AG09319 (cell line): ENCODE measurements around the gene ISG15.

ENCODE experiments used
- DNase-seq: peaks from one replicate; pipeline ENCODE4 v3.0.0-alpha.2; 2010; ENCODE audit warnings: low read depth; ENCODE audit errors: extremely low read depth
- TF ChIP-seq, protein P1 (sequence below): IDR thresholded peaks from 2 replicates; pipeline ENCODE4 v1.5.1; 2011; ENCODE audit warnings: low read depth, mild to moderate bottlenecking, inconsistent platforms, low read length, moderate library complexity

The ISG15 gene

DNA sequence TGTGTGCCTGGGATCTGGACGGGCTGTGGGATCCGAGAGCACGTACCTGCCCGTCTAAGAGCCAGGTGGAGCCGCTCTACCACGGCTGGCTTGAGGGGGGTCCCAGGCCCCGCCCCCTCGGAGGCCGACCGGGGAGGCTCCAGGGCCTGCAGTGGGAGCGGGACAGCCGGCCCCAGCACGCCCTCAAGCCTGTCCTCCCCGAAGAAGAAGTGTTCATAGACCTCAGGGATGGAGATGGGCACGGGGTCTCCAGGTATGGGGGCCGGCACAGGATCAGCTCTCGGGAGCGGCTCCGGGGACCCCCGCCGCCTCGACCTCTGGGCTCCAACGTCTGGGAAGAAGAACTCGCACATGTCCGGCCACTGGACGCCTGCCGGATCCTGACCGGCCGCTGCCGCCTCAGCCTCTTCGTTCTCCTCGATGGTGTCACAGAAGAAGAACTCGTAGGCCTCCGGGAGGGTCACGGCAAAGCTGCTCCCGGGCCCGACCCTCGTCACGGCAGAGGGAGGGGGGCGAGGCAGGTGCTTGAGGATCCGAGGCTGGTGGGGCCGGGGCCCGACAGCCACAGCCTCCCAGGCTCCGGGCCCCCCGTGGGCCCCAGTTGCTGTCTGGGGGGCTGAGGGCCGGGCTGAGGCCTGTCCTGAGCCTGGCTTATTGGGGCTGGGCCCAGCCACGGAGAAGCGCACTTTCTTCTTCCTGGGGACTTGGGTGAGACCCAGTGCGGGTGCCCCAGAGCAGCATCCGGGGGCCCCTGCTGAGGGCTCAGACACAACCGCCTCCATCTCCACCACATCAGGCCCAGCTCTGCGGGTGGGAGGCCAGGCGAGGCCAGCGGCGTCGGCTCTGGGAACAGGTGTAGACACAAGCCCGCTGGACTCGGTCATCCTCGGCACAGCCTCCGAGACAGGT is 34.2 kb upstream of the ISG15 start:
- TF ChIP-seq, protein P1, sequence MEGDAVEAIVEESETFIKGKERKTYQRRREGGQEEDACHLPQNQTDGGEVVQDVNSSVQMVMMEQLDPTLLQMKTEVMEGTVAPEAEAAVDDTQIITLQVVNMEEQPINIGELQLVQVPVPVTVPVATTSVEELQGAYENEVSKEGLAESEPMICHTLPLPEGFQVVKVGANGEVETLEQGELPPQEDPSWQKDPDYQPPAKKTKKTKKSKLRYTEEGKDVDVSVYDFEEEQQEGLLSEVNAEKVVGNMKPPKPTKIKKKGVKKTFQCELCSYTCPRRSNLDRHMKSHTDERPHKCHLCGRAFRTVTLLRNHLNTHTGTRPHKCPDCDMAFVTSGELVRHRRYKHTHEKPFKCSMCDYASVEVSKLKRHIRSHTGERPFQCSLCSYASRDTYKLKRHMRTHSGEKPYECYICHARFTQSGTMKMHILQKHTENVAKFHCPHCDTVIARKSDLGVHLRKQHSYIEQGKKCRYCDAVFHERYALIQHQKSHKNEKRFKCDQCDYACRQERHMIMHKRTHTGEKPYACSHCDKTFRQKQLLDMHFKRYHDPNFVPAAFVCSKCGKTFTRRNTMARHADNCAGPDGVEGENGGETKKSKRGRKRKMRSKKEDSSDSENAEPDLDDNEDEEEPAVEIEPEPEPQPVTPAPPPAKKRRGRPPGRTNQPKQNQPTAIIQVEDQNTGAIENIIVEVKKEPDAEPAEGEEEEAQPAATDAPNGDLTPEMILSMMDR = no peak

DNA sequence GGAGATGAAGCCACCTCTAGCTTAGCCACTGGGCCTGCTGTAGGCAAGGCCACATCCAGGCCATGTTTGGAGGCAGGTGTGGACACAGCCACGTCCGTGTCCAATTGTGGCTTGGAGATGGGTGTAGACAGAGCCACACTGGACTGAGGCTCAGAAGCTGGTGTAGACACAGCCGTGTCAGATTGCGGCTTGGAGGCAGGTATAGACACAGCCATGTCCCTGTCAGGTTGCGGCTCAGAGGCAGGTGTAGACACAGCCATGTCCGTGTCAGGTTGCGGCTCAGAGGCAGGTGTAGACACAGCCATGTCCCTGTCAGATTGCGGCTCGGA is 33.6 kb upstream of the ISG15 start:
- no peak for DNase-seq
- TF ChIP-seq, protein P1 = no peak

More for the DNA sequence above, 34.2 kb upstream of the ISG15 start:
- DNase-seq = no peak

DNA sequence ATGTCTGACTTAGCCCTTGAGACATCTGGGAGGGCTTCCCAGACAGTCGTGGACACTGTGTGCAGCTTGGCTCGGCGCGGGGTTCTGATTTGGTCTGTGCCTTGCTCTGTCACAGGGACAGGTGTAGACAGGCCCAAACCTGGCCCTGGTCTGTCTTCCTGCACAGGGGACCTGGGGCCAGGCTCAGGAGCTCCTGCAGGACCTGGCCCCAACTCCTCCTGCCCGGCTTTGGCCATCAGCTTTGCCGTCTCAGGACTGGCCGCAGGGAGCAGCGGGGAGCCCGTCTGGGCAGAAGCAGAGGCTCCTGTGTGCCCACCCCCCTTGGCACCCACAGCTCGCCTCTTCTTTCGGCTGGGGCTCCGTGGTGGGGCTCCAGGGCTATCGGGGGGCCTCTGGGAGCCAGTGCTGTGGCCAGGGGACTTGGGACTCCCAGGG is 33.1 kb upstream of the ISG15 start:
- DNase-seq = no peak
- TF ChIP-seq, protein P1 = no peak

DNA sequence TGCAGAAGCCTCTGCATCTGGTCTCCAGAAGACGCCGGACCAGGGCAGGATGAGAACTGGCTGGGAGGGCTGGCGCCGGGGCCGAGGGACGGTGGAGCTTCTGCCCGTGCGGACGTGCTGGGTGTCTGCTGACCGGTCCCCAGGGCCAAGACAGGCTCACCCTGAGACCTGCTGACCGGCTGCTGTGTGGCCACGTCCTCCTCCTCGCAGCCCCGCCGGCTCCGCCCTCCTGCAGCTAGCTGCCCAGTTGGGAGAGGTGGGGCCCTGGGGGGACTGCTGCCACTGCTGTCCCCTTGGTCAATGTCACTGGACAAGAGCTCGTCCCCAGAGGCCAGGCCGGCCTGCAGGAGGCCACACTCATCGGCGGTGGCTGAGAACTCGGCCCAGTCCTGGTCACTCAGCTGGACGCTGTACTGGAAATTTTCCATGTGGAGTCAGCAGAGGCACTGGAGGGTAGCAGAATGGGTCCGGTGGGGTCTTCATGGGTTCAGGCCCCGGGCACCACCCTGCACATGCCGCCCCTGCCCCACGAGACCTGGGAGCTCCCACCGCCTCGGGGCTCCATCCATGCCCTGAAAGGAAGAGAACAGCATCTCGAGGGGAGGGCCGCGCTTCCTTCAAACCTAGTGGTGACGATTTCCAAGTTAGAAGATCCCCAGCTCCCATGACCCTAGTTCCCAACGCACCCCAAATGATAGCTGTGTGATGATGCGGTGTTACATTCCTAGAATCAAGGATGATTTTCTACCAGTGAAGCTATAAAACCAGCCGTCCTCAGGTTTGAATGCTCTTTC is 32.5 kb upstream of the ISG15 start:
- TF ChIP-seq, protein P1 = no peak
- no peak for DNase-seq

DNA sequence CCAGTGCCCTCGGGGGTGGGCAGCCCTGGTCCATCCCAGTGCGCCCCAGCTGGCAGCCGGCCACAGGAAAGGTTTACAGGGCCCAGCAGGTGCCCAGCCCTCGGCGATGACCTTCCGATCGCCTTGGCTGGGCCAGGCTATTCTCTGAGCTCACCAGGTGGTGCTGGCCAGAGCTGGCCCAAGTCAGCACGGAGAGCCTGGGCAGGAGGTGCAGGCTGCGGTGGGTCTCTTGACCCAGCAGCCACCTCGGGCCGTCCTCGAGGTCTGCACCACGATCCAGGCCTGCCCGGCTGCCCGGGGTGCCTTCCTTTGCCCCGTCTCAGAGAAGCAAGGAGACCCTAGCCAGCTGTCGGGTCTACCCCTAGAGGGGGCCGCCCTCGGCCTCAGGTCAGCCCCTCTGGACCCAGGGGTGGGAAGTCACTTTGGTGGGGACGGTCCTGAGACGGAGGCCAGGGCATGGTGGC is 31.8 kb upstream of the ISG15 start:
- DNase-seq = no peak
- TF ChIP-seq, protein P1 = no peak

DNA sequence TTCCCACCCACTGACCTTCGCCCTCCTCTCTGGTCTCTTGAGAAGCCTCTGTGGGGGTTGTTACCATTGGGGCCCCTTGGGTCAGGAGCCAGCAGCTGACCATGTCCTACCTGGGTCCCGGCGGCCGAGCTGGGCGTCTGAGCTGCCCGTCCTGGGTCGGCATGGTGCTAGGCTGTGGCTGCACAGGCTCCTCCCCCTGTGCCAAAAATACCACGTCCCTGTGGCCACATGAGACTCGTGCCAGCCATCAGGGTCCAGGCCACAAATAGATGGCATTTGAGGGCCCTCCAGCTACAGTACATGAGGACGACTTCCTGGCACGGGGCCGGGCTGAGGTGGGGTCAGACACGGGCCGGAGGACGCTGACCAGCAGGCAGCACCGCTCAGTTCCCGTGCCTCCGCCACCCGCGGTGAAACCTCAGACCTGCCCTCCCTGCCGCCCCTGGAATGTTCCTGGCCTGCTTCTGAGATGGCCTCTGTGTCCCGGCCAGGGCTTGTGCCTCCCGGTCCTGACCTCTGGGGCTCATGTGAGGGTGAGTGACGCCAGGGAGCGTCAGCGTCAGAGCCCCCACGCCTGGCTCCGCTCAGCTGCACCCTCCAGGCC is 31.2 kb upstream of the ISG15 start, which contains the start of gene PERM1:
TSS of gene PERM1 (minus strand) at position 139 of the 604 bp plus-strand sequence. CDS start 1,064 bp downstream, outside the sequence.
- TF ChIP-seq, protein P1 = no peak
- DNase-seq = no peak
